H1 (cell line): ENCODE data around the gene NR3C1. TPM values are rescaled to one million over a fixed set of nuclear protein-coding genes. Genes with fewer than 3 reads are reported as not detected.

ENCODE experiments used
- BRCA1 ChIP-seq: IDR thresholded peaks from 2 replicates; pipeline ENCODE4 v1.6.1; 2012; ENCODE audit warnings: low read depth, low read length, improper control_type of control experiment
- CEBPB ChIP-seq: IDR thresholded peaks from 2 replicates; pipeline ENCODE4 v1.6.1; 2012; ENCODE audit warnings: low read depth, low read length
- EZH2 ChIP-seq: fragments of 200-600 bp; sonication (generic); IDR thresholded peaks from 2 replicates; pipeline ENCODE4 v1.7.1; 2012; ENCODE audit warnings: low read depth, mild to moderate bottlenecking, moderate library complexity, low read length, inconsistent platforms; ENCODE audit not compliant: severe bottlenecking
- KDM5A ChIP-seq: fragments of 200-600 bp; IDR thresholded peaks from 2 replicates; pipeline ENCODE4 v1.7.1; 2012; ENCODE audit warnings: mild to moderate bottlenecking, low read length, inconsistent platforms, mixed read lengths
- MAFK ChIP-seq: IDR thresholded peaks from 2 replicates; pipeline ENCODE4 v1.6.1; 2012; ENCODE audit warnings: low read depth, mild to moderate bottlenecking, improper control_type of control experiment, low read length
- TEAD4 ChIP-seq: IDR thresholded peaks from 2 replicates; pipeline ENCODE4 v1.6.1; 2012; ENCODE audit warnings: low read depth, low read length, inconsistent platforms, mixed read lengths
- polyA plus RNA-seq, 7 experiments: library from polyadenylated mRNA; depleted of rRNA in 3 of 7; stranded (reverse) in 5 of 7; unstranded in 2 of 7; fragments of >200 nt in 5 of 7; fragments of 200-250 nt in 2 of 7; gene quantifications; 1 replicate in 5 of 7; 2 replicates in 1 of 7; 4 replicates in 1 of 7; pipeline versions ENCODE4 v1.2.1 to v1.2.3, GENCODE V29; 2011 to 2013; ENCODE audit warnings: missing spikeins in 2 of 7, mixed read lengths in 2 of 7
- total RNA-seq: library from RNA; stranded (reverse); fragmentation: NEBNext Ultra II Directional; extraction: Animal tissue kit (Norgen Biotek cat#: 25700); gene quantifications from 2 replicates; pipeline ENCODE4 v1.2.1, GENCODE V29; 2021
- TF ChIP-seq, protein P1 (sequence below): fragments of 300-600 bp; sonication (generic); IDR thresholded peaks from 2 replicates; pipeline ENCODE4 v1.7.1; 2012; ENCODE audit warnings: low read length, moderate library complexity, mild to moderate bottlenecking, inconsistent platforms; ENCODE audit not compliant: insufficient replicate concordance
- TF ChIP-seq, protein P2 (sequence below): IDR thresholded peaks from 2 replicates; pipeline ENCODE4 v1.6.1; 2012; ENCODE audit warnings: inconsistent platforms

NR3C1 gene
- total and polyA plus RNA-seq, 2 of the 8 experiments (the other 6 are each of a cell fraction or from before 2014, with no cell fraction given): 1.7 to 5.4 TPM

DNA sequence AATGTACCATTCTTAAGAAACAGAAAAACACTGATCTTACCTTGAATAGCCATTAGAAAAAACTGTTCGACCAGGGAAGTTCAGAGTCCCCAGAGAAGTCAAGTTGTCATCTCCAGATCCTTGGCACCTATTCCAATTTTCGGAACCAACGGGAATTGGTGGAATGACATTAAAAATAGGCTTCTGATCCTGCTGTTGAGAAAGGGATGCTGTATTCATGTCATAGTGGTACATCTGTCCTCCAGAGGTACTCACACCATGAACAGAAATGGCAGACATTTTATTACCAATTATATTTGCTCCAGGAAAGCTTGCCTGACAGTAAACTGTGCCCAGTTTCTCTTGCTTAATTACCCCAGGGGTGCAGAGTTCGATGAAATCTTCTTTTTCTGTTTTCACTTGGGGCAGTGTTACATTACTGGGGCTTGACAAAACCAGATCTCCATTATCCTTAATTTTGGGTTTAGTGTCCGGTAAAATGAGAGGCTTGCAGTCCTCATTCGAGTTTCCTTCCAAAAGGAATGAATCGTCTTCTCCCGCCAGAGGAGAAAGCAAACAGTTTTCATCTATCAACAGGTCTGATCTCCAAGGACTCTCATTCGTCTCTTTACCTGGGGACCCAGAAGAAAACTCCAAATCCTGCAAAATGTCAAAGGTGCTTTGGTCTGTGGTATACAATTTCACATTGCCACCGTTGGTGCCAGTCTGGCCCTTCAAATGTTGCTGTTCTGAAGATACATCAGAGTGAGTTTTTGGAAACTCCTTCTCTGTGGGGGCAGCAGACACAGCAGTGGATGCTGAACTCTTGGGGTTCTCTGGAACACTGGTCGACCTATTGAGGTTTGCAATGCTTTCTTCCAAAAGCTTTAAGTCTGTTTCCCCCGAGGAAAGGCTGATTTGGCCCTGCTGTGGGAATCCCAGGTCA, 3.6 kb downstream of the NR3C1 start (continued):
- TF ChIP-seq, protein P1, sequence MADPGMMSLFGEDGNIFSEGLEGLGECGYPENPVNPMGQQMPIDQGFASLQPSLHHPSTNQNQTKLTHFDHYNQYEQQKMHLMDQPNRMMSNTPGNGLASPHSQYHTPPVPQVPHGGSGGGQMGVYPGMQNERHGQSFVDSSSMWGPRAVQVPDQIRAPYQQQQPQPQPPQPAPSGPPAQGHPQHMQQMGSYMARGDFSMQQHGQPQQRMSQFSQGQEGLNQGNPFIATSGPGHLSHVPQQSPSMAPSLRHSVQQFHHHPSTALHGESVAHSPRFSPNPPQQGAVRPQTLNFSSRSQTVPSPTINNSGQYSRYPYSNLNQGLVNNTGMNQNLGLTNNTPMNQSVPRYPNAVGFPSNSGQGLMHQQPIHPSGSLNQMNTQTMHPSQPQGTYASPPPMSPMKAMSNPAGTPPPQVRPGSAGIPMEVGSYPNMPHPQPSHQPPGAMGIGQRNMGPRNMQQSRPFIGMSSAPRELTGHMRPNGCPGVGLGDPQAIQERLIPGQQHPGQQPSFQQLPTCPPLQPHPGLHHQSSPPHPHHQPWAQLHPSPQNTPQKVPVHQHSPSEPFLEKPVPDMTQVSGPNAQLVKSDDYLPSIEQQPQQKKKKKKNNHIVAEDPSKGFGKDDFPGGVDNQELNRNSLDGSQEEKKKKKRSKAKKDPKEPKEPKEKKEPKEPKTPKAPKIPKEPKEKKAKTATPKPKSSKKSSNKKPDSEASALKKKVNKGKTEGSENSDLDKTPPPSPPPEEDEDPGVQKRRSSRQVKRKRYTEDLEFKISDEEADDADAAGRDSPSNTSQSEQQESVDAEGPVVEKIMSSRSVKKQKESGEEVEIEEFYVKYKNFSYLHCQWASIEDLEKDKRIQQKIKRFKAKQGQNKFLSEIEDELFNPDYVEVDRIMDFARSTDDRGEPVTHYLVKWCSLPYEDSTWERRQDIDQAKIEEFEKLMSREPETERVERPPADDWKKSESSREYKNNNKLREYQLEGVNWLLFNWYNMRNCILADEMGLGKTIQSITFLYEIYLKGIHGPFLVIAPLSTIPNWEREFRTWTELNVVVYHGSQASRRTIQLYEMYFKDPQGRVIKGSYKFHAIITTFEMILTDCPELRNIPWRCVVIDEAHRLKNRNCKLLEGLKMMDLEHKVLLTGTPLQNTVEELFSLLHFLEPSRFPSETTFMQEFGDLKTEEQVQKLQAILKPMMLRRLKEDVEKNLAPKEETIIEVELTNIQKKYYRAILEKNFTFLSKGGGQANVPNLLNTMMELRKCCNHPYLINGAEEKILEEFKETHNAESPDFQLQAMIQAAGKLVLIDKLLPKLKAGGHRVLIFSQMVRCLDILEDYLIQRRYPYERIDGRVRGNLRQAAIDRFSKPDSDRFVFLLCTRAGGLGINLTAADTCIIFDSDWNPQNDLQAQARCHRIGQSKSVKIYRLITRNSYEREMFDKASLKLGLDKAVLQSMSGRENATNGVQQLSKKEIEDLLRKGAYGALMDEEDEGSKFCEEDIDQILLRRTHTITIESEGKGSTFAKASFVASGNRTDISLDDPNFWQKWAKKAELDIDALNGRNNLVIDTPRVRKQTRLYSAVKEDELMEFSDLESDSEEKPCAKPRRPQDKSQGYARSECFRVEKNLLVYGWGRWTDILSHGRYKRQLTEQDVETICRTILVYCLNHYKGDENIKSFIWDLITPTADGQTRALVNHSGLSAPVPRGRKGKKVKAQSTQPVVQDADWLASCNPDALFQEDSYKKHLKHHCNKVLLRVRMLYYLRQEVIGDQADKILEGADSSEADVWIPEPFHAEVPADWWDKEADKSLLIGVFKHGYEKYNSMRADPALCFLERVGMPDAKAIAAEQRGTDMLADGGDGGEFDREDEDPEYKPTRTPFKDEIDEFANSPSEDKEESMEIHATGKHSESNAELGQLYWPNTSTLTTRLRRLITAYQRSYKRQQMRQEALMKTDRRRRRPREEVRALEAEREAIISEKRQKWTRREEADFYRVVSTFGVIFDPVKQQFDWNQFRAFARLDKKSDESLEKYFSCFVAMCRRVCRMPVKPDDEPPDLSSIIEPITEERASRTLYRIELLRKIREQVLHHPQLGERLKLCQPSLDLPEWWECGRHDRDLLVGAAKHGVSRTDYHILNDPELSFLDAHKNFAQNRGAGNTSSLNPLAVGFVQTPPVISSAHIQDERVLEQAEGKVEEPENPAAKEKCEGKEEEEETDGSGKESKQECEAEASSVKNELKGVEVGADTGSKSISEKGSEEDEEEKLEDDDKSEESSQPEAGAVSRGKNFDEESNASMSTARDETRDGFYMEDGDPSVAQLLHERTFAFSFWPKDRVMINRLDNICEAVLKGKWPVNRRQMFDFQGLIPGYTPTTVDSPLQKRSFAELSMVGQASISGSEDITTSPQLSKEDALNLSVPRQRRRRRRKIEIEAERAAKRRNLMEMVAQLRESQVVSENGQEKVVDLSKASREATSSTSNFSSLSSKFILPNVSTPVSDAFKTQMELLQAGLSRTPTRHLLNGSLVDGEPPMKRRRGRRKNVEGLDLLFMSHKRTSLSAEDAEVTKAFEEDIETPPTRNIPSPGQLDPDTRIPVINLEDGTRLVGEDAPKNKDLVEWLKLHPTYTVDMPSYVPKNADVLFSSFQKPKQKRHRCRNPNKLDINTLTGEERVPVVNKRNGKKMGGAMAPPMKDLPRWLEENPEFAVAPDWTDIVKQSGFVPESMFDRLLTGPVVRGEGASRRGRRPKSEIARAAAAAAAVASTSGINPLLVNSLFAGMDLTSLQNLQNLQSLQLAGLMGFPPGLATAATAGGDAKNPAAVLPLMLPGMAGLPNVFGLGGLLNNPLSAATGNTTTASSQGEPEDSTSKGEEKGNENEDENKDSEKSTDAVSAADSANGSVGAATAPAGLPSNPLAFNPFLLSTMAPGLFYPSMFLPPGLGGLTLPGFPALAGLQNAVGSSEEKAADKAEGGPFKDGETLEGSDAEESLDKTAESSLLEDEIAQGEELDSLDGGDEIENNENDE: no peak
- TF ChIP-seq BRCA1 (no peak), TEAD4 (no peak), CEBPB (no peak), KDM5A (no peak), EZH2 (no peak), MAFK (no peak)
- TF ChIP-seq, protein P2, sequence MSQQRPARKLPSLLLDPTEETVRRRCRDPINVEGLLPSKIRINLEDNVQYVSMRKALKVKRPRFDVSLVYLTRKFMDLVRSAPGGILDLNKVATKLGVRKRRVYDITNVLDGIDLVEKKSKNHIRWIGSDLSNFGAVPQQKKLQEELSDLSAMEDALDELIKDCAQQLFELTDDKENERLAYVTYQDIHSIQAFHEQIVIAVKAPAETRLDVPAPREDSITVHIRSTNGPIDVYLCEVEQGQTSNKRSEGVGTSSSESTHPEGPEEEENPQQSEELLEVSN: no peak
